ENCODE measurements around the gene GAS2L2.

Gene GAS2L2

DNA sequence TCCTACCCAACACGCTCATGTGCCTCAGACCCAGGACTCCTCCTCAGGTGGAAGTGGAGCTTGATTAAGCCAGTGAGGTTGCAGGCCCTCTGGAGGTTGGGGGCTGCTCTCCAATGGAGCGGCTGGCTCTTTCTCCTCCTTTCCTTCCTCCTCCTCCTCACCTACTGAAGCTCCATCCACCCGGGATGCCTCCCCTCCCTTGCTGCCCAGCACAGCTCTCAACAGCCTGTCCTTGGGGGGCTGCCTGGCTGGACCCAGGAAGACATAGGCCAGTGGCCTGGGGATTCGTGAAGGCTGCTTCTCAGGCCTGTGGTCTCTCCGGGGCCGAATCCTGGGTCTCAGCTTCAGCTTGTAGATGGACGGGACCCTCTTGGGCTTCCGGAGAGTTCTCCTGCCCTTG is 8.2 kb downstream of the GAS2L2 start:
- no peak for DNase-seq

DNA sequence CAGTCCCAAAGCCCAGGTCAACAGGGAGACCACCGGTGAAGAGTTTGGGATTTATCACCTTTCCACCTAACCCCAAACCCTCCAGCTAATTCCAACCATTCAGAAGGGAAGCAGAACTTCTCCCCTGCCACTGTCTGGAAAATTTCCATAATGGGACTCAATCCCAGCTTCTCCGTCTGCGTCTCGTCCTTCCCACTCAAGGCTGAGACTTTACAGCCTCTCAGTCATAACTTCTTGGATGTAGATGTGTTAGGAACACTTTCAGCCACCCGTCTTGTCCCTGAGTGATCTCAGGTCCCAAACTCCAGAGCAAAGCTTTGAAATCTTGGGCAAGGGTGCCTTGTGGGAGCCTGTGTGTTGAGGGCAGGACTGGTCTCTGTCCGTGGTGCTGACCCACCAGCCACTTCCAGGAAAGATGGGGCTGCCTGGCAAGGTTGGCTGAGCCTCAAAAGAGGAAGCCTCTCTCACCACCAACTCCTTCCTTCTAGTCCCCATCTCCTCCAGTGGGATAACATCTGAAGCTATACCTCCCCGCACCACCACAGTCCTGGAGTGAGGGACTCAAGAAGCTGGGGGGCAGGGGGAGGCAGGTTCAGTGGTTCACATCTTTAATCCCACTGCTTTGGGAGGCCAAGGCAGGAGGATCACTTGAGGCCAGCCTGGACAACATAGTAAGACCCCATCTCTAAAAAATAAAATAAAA is 9.3 kb downstream of the GAS2L2 start:
- DNase-seq: no peak

DNA sequence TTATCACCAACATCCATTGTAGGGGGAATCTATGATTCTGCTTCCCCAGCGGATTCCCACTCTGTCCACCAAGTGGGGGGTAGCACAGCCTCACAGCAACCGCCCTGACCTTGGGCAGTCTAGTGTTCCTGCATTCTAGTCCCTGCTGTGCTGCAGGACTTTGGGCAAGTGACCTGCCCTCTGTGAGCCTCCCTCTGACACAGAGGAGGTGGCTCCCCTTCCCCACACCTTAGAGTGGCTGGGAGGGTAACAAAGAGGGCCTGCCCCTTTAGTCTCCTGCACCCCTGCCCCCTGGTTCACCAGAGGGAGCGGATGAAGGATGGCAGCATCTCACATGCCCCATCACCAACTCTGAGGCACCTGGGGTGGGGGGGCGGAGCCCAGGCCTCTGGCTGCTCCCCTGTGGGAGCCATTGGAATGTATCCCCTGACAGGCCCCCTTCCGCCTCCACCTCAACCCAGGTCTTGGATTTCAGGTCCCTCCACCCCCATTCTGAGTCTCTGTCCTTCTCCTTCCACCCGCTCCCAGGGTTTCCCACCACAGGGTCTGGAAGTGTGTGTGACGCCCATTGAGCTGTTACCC is 10.1 kb downstream of the GAS2L2 start:
- no peak for DNase-seq

DNA sequence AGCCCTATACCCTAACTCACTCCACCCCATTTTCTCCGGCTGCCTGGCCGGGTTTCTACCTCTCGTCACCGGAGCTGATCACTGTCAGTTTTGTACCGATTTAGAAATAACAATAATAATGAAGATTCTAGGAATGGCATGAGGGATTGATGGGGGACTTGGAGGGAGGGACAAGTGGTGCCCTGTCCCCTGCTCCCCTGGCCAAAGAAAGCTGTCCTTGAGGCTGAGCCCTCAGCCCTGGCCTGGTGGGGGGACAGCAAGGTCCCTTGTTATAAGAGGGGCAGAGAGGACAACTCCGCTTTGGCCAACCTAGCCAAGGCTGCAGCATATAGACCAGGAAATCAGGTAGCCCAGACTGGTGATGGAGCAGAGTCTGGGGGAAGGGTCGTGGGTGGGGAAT is 10.5 kb downstream of the GAS2L2 start:
- no peak for DNase-seq

DNA sequence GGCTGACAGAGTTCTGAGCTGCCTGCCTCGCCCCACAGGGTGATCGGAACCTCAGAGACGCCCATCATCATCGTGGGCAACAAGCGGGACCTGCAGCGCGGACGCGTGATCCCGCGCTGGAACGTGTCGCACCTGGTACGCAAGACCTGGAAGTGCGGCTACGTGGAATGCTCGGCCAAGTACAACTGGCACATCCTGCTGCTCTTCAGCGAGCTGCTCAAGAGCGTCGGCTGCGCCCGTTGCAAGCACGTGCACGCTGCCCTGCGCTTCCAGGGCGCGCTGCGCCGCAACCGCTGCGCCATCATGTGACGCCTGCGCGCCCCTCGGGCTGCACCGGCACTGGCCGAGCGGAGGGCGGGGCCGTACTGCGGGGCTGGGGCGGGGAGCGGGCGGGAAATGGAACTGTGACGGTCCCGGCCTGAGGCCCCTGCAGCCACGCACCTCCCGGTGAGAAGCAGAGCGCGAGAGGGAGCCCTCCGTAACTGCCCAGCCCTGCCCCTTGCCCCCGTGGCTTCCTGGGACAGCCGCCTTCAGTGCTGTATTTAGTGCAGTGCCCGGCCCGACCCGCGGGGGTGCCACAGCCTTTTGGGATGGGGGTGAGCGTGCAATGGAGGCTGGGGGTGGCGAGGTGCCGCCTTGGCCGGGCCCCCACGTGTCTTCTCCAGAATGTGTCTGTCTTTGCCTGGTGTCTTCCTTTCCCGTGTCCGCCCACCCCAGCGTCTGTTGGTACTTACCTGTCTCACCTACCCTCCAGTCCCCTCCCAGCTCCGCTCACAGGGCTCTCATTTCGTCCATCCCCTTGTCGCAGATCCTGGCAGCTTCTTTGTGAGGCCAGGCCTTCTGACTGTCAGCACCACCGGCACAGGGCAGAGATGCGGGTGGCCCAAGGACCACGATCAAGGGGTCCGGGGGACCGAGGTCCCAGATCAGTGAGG is 11.8 kb downstream of the GAS2L2 start:
- no peak for DNase-seq

DNA sequence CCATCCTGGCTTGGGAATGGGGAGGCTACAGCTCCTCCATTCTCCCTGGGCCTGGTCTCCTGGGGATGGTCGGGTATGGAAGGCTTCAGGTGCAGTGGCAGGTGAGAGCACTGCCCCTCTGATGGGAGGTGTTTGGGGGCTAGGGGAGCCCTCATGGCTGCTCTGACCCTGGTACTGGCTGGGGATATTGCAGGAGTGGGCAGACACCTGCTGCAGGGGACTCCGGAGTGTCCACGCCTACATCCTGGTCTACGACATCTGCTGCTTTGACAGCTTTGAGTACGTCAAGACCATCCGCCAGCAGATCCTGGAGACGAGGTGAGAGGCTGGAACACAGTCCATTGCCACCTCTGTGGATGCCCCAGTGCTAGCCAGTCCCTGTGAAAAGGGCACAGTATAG is 12.8 kb downstream of the GAS2L2 start:
- no peak for DNase-seq

DNA sequence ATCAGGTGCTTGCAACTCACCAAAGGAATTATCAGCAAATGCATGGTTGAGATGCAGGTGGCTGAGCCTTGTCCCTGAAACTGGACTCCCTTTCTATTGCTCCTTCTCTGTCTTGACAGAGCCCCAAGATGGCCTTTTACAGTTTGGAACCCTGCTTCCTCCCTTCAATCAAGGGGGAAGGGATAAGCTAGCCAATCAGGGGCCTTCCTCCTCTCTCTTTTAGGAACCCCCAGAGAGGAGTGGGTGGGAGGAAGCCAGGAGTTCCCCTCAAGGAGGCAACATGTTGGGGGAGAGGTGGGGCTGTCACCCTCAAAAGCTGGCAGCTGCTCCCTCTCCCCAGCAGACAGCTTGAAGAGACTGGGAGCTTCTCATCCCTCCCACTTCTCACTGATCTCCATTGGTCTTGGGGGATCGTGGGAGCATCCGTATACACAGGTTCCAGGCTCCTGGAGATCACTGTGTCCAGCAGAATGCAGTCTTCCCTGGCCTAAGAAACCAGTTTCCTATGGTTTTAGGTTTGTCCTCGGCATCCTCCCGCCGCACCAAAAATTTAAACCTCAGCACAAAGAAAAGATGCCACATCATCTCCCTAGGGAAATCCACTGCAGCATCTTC is 14.4 kb downstream of the GAS2L2 start:
- no peak for DNase-seq

DNA sequence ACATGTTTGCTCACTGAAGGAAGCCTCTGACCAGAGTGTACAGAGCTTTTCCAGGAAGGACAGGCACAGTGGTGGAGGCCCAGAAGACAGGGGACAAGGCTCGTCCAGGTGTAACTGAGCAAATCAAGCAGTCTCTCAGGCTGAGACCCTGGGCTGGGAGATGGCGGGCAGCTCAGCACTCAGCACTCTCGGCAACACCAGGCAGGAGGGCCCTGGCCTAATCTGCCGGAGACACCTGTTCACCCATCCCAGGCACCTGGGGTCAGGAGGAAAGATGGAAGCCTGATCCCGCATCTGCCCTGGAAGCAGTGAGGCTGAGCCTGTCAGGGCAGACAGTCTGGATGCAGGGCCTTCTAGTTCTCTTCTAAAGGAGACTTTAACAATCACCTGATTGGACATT is 16.8 kb downstream of the GAS2L2 start:
- DNase-seq: no peak

DNA sequence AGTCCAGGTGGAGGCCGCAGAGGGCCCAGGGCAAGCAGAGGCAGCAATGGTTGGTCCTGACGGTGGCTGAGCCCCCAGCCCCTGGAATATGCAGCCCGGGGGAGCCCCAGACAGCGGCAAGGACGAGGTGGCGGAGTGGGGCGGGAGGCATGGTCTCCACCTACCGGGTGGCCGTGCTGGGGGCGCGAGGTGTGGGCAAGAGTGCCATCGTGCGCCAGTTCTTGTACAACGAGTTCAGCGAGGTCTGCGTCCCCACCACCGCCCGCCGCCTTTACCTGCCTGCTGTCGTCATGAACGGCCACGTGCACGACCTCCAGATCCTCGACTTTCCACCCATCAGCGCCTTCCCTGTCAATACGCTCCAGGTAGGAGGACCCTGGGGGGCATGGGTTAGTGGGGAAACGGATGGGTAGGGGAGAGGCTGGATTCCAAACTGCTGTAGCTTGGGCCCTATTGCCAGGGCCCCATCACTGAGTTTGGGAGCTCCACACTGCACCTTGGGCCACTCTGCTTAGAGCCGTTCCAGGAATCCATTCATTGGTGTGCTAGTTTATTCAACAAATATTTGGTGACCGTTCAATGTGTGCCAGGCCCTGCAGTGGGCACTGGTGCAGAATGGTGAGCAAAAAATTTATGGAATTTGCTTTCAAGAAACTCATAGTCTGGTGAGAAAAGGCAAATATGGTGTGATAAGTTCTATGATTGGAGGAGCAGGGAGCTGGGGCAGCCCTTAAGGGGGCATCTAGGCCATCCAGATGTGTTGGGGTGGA is 17.8 kb downstream of the GAS2L2 start:
- no peak for DNase-seq

DNA sequence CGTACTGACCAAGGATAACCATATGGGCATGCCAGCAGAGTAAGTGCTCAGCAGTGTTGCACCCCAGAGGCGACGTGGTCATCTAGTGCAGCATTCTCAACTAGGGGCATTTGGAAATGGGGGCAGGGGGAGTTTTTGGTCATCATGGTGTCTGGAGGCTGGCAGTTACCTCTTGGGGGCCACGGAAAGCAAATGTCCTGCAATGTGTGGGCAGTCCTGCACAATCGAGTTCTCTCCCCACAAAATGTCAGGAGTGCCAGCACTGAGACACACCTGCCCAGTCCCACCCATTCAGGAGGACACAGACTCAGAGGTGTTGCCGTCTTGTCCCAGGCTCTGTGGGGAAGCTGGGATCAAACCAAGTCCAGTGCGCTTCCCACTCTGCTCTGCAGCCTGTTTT is 18.6 kb downstream of the GAS2L2 start:
- DNase-seq: no peak

DNA sequence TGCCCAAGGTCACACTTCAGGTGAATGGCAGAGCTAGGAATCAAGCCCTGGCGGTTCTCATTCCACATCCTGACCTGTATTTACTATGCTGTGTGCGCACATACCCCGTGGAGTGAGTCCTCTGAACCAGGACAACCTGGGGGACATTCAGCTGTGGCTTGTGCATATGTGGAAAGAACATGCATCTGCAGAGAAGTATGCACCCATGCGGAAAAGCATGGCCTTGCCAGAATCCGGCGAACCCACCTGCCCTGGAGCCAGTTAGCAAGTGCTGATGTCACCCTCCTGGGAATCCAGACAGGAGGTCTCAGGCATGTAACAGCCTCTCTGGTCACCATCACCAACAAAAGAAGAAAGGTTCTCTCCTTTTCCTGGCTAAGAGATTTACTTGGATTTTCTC is 19.7 kb downstream of the GAS2L2 start:
- no peak for DNase-seq

DNA sequence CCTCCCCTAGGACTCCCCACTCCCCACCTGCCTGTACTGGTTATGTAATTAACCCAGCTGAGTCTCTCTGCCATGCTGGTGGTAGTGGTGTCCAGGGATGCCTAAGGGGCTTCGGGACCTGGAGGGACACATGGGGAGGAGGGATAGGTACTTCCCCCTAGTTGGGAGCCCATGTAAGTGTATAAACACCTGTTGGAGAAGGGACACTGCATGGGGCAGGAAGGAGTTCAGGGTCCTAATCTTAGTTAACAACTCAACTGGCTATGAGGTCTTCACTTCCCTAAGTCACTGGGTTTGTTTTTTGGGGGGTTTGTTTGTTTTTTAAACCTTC is 20.3 kb downstream of the GAS2L2 start:
- no peak for DNase-seq

DNA sequence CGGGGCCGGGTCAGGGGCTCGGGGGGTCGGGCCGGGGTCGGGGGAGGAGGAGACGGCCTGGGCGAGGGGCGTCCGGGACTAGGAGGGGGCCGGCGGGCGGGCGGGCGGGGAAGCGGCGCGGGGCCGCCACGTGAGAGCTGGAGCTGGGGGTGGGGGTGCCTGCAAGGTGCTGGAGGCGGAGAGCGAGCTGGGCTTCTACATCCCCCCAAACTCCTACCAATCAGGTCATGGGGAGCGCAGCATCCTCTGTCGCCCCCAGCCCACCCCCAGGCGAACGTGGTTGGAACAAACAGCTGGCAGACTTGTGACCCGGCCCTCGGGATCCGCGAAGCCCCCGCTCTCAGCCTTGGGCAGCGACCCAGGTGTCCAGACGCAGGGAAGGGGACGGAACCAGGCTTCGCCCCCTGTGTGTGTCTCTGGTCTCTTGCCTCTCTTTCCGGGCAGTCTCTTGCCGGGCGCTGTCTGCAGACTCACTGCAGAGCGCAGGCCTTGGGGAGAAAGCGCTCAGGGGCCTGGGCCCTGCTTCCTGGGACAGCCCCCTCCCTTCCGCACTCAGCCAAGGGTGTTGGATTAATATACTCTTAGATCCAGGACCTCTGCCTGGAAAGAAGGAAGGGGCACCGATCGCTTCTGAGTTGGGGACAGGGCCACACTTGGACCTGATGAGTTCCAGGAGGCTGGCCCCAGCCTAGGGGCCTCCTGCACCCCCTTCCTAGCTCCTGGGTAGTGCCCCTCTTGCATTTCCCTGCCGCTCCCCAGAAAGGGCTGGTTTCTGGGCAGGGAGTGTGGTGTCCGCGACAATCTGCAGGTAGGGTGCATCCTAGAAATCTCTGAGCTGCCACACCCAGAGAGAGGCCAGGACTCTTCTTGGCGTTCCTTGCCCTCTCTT is 20.9 kb downstream of the GAS2L2 start:
- no peak for DNase-seq

DNA sequence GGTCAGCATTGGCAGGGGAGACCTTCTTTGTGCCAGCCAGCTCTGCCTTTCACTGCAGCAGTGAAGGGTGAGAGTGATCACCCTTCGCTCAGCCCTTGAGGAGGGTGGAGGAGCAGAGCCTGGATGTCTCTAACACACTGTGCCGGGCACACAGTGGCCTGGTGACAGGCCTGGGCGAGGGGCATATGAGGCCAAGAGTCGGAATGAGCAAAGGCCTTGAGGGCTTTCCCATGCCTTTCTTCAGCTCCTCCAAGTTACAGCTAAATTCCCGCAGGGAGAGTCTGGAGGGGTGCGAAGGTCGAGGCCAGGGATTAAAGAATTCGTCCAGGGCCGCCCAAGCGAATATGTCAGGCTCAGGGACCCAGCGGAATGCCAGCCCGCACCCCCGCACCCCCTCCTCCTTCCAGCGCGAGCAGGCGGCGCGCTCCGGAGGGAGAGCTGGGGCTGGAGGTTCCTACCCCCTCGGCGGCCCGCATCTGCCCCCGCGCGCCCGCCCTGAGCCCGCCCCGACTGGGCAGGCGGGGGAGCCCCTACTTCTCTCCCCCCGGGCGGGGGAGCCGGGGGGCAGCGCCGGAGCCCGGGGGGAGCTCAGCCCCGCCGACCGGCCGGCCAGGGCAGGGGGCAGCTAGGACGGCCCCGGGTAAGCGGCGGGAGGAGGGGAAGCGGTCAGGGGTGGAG is 21.7 kb downstream of the GAS2L2 start, which contains the start of gene RASL10B:
Gene RASL10B (plus strand): TSS at position 401 of the 678 bp plus-strand sequence. CDS start 3,546 bp downstream, outside the sequence.
- peak; percentile 60 for DNase-seq

DNA sequence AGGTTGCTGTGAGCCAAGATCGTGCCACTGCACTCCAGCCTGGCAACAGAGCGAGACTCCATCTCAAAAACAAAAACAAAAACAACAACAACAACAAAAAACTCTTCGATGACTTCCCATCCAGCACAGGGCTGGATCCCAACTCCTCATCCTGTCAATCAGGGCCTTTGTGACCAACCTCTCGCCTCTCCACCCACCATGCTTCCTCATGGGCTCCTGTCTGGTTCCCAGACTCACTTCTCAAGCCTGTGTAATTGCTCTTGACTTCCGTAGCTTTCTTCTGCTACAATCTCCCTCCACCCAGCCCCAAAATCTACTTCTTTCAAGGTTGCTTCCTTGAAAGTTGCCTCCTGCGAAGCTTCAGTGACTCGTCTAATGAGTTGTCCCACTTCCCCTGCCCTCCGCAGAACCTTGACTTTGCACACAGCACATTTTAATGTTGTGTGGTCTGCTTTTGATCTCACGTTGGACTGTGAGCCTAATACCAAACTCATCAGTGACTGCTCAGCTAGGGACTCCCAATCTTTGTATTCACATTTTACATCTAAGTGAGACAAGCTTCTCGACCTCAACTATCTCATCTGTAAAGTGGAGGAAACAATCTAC is 22.5 kb downstream of the GAS2L2 start:
- DNase-seq: no peak

DNA sequence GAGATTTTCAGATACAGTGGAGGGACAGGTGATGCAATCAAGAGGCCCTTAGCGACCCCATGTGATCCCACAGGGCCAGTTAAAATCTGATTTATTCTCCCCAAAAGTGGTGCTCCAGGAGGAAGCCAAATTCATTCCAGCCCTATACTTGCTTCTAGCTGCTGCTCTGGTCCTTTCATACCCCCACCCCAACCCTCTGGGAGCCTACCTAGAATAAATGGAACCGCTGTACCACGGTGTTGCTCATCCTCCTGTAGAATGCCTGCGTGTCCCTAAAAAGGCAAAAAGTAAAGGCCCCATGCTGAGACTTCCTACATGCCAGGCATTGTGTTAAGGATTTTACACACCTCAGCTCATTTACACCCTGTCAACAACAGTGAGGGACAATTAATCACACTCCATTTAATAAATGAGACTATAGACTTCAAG is 23.6 kb downstream of the GAS2L2 start:
- DNase-seq: no peak

DNA sequence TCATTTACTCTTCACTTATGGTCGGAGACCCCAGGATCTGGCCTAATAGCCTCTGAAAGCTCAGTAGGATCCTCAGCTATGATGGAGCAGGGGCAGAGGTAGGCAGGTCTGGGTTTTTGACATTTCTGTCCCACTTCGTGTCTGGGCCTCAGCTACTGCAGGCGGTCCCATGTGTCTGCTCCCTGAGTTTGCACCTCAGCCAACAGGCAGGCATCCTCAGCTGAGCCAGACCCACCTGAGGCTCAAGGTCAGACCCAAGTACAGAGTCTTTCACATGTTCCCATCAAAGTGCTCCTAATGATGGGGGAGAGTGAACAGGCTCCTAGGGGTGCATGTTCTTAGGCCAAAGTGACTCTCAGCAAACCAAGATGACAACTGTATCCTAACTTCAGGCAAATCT is 24.5 kb downstream of the GAS2L2 start:
- no peak for DNase-seq

DNA sequence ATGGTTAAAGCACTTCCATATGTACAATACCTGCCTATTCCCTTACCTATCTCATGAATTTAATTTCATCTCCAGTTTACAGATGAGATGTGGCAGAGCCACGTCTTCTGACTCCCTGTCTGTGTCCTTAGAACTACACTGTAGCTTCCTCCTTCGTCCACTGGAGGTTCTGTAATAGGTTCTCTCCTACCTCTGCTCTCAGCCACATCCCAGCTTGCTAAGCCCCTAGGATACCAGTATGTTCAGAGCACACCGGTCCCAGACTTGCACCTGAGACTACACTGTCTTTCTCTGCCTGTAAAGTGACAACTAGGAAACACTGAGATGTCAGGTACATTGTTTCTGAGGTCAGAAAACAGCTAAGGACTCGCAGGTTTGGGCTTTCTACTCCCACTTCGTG is 25.4 kb downstream of the GAS2L2 start:
- no peak for DNase-seq

DNA sequence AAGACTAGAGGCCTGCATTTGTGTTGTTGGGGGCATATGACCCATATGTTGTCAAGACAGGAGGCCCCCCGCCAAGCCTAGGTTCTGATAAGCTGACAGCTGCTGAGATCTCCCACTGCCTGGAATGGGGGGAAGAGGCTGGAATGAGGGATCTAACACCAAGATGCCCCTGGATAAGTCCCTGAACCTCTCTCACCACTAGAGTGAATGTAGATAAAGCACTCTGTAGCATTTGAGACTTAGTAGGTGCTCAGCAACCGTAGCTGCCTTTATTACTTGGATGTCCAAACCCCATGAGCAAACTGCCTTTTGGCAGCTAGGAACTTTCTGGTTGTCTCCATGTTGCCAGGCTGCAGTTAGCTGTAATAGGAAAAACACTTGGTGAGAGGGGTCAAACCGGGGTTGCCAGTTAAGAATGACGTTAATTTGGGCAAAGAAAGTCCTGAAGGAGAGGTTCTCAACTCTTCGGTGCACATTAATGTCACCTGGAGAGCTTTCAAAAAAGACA is 26.0 kb downstream of the GAS2L2 start:
- DNase-seq: no peak
